Heart left ventricle (tissue), 16 donors: ENCODE data around the gene GUF1. TPM values are rescaled to one million over a fixed set of nuclear protein-coding genes. Genes with fewer than 3 reads are reported as not detected.

ENCODE experiments used
- ATAC-seq, 4 donors: fragments of 200-7000 bp; cut with Tn5 transposase; one replicate each; pipeline ENCODE4 v1.9.1; 2020 to 2022; ENCODE audit warnings: moderate library complexity in 4 of 4, mild to moderate bottlenecking in 3 of 4, moderate number of reproducible peaks in 1 of 4
- DNase-seq, 5 donors: peaks; one replicate each; pipeline ENCODE4 v3.0.0-alpha.2; 2020
- H3K27ac ChIP-seq, 12 donors: fragments of 200-600 bp; sonication (generic) in 4 of 12; one replicate each; pipeline versions ENCODE4 v1.5.0 to v1.8.0; 2016 to 2022; ENCODE audit warnings: mild to moderate bottlenecking in 2 of 12
- H3K27me3 ChIP-seq, 9 donors: fragments of 200-600 bp; sonication (generic) in 2 of 9; one replicate each; pipeline versions ENCODE4 v1.5.1 to v1.8.0; 2016 to 2022; ENCODE audit warnings: mild to moderate bottlenecking in 3 of 9
- H3K36me3 ChIP-seq, 9 donors: fragments of 200-600 bp; sonication (generic) in 2 of 9; one replicate each; pipeline versions ENCODE4 v1.5.0 to v1.8.0; 2018 to 2022; ENCODE audit warnings: mild to moderate bottlenecking in 2 of 9
- H3K4me1 ChIP-seq, 12 donors: fragments of 200-600 bp; sonication (generic) in 4 of 12; one replicate each; pipeline versions ENCODE4 v1.5.0 to v1.8.0; 2016 to 2022; ENCODE audit warnings: mild to moderate bottlenecking in 3 of 12
- H3K4me3 ChIP-seq, 12 donors: fragments of 200-600 bp; sonication (generic) in 4 of 12; one replicate each; pipeline versions ENCODE4 v1.5.0 to v1.8.0; 2017 to 2022; ENCODE audit warnings: mild to moderate bottlenecking in 9 of 12, moderate library complexity in 4 of 12
- H3K9me3 ChIP-seq, 12 donors: fragments of 200-600 bp; sonication (generic) in 4 of 12; one replicate each; pipeline versions ENCODE4 v1.5.0 to v1.8.0; 2016 to 2022; ENCODE audit warnings: mild to moderate bottlenecking in 1 of 12
- CTCF ChIP-seq, 12 donors: fragments of 200-600 bp; sonication (generic) in 4 of 12; IDR thresholded peaks; one replicate each; pipeline versions ENCODE4 v1.5.0 to v1.8.0; 2018 to 2022; ENCODE audit warnings: antibody characterized with exemption in 12 of 12, mild to moderate bottlenecking in 5 of 12
- POLR2A ChIP-seq, 2 donors: fragments of 450-650 bp; IDR thresholded peaks; one replicate each; pipeline ENCODE4 v1.6.1; 2017; ENCODE audit warnings: antibody characterized with exemption in 2 of 2, mild to moderate bottlenecking in 2 of 2, moderate library complexity in 2 of 2
- WGBS, 4 donors: extraction: QIAGEN DNeasy Blood & Tissue Kit in 2 of 4; methylation state at CpG; one replicate each; pipeline versions ENCODE4 v1.1.5 to v1.1.7; 2013 to 2018; 5-methylcytosine and 5-hydroxymethylcytosine counted together
- intact Hi-C, 10 donors: fragments of 100-400 bp; cut with DNase I; formaldehyde crosslinking; loops; one replicate each; pipeline versions ENCODE4 v1.11.1 to v1.14.2; 2022
- long read RNA-seq, 3 donors: library from polyadenylated mRNA; unstranded; transcript quantifications; one replicate each; pipeline ENCODE4 v2.0.0, GENCODE V29; 2020 to 2021
- polyA plus RNA-seq, 2 donors: library from polyadenylated mRNA; stranded (reverse); fragments of 200-250 nt; gene quantifications; one replicate each; pipeline ENCODE4 v1.2.3, GENCODE V29; 2013
- total RNA-seq, 9 donors: library from RNA; depleted of rRNA in 2 of 9; stranded (reverse); fragments of >200 nt in 2 of 9; fragmentation: NEBNext Ultra II Directional in 3 of 9; extraction: Animal tissue kit (Norgen Biotek cat#: 25700) in 3 of 9; gene quantifications; one replicate each; pipeline versions ENCODE4 v1.1.0 to v1.2.4, GENCODE V29; 2016 to 2023
- donor health status: ischemic (EF 13 %, LVEDD 7.1; RV severe dilation, severe dysfunction).
- donor health status: healthy with polysubstance abuse.
- donor health status: DM: no; HTN: yes; CAD: no.
- donor health status: DM: no; HTN: no; CAD: no.
- donor health status: ischemic (EF 25% LVEDD 6.9; RV normal size, moderate dysfunction).
- donor health status: ischemic (EF 25% LVEDD 5.7; RV mildly dilated, moderate dysfunction).
- donor health status: healthy.
- donor health status: DM: yes; HTN: yes; CAD: no.
- donor health status: ischemic (EF 35%, LVEDD 5.7; RV mildly dilated, moderate dysfunction).
- donor health status: nonischemic (EF 11% LVEDD 7.7; RV severe dilation, severe dysfunction).
- donor health status: DM: yes; HTN: yes; CAD: no.
- donor health status: PGD.
- donor health status: ischemic (EF 29% LVEDD 5.4; RV normal size, mild dysfunction).
- donor health status: nonischemic (EF 23%, LVEDD 6.1; RV moderate dilation, normal function).

Gene GUF1
- total RNA-seq = 10 to 100 TPM; 14.6 to 25.9 (median 22.7) TPM
- polyA plus RNA-seq = 10 to 100 TPM; 13.9 to 14.5 TPM
- long read RNA-seq, donor 1, full-length matches to known transcripts = 9 of 17 reads
- long read RNA-seq, donor 1, partial matches to known transcripts = 2 of 17 reads
- long read RNA-seq, donor 1, other reads (novel, unspliced or antisense) = 6 of 17 reads
- long read RNA-seq, donor 2, full-length matches to known transcripts = 11 of 35 reads
- long read RNA-seq, donor 2, partial matches to known transcripts = 7 of 35 reads
- long read RNA-seq, donor 2, other reads (novel, unspliced or antisense) = 17 of 35 reads
- long read RNA-seq, donor 3, full-length matches to known transcripts = 10 of 15 reads
- long read RNA-seq, donor 3, partial matches to known transcripts = 2 of 15 reads
- long read RNA-seq, donor 3, other reads (novel, unspliced or antisense) = 3 of 15 reads

GRCh38 chr4:44678094-44679041 is at the start of gene GUF1:
Gene GUF1 (plus strand): TSS chr4:44678420. CDS start chr4:44678623, 203 bp downstream.
- peak; percentile 89 to 95 (median 93) for DNase-seq
- Histone ChIP-seq H3K9me3 (no peaks in the 10 kb centered on the region), H3K27me3 (no peaks in the 10 kb centered on the region), H3K4me3 (peak within 1 kb of the TSS; percentile 57 to 95 (median 80)), H3K4me1 (peaks cover 0 to 31% (median 15%) of the 10 kb centered on the region in 12 donors), H3K36me3 (peaks cover 0 to 28% (median 18%) of the 10 kb centered on the region in 9 donors), H3K27ac (peak within 1 kb of the TSS; percentile 47 to 93 (median 88))
- intact Hi-C loops = loop anchor here in 4 of 10 donors (5.0 to 10.0 kb wide), 3 partner anchors 44 to 49 kb away; partner anchors contain the start of gene GNPDA2 (in 3 of the 4)
- peak in 1 of 2 donors; percentile 60 for TF ChIP-seq POLR2A (IDR thresholded peaks at IDR 0.05)
- TF ChIP-seq CTCF (IDR thresholded peaks at IDR 0.05) = peak in 1 of 12 donors; percentile 4
- ATAC-seq = peak; percentile 98 to 99 (median 99)
- 0 to 2% (median 1%) methylated on average over 36 to 57 of the region's 57 CpGs for WGBS, 4 donors

GRCh38 chr4:44629280-44629866 is 48.8 kb upstream of the GUF1 start:
- Histone ChIP-seq H3K4me3 (no peak overlapping the region), H3K27ac (no peak overlapping the region), H3K27me3 (no peaks in the 10 kb centered on the region), H3K36me3 (no peaks in the 10 kb centered on the region), H3K4me1 (no peaks in the 10 kb centered on the region), H3K9me3 (no peaks in the 10 kb centered on the region)
- intact Hi-C loops = loop anchor here in 8 of 10 donors (5.0 to 10.0 kb wide), 4 partner anchors 175 to 1497 kb away; no protein-coding TSS in a partner anchor
- DNase-seq (no peak), ATAC-seq (peak in 2 of 4 donors; percentile 58 to 62)
- TF ChIP-seq POLR2A (IDR thresholded peaks at IDR 0.05) = no peak
- peak; percentile 48 to 75 (median 66) for TF ChIP-seq CTCF (IDR thresholded peaks at IDR 0.05)
- 0 to 7% (median 2%) methylated on average over 2 of the region's 2 CpGs for WGBS, 4 donors

- no peaks in the 10 kb centered on the region for H3K36me3 ChIP-seq
- H3K9me3 ChIP-seq = no peaks in the 10 kb centered on the region
- no peak for DNase-seq
- intact Hi-C loops = no loop called here
- H3K4me3 ChIP-seq = no peak overlapping the region
- H3K27ac ChIP-seq = no peak overlapping the region
- ATAC-seq = no peak
- H3K4me1 ChIP-seq = no peaks in the 10 kb centered on the region
- WGBS, 4 donors = 67 to 88% (median 80%) methylated on average over 4 of the region's 4 CpGs
- H3K27me3 ChIP-seq = no peaks in the 10 kb centered on the region
- TF ChIP-seq CTCF (IDR thresholded peaks at IDR 0.05) (no peak), POLR2A (IDR thresholded peaks at IDR 0.05) (no peak)
Observed at GRCh38 chr4:44632089-44632488, 46.1 kb upstream of the GUF1 start.
